GM19452 (cell line): ENCODE results near the gene GPSM1.

Experiments
- ATAC-seq: cut with Tn5 transposase; IDR thresholded peaks from one replicate; pipeline ENCODE4 v1.9.1; 2021; ENCODE audit not compliant: unreplicated experiment

Gene GPSM1

GRCh38 chr9:136327304-136327974 lies at the start of gene GPSM1:
TSS of gene GPSM1 (plus strand) at chr9:136327539. CDS start at chr9:136327696, 157 bp downstream.
- ATAC-seq: no peak

GRCh38 chr9:136277746-136278145 lies 49.6 kb upstream of the GPSM1 start:
- no peak for ATAC-seq

GRCh38 chr9:136278221-136278620 lies 49.1 kb upstream of the GPSM1 start:
- ATAC-seq: no peak

- no peak for ATAC-seq
Observed at GRCh38 chr9:136278894-136279293, 48.4 kb upstream of the GPSM1 start.

- ATAC-seq: no peak
Observed at GRCh38 chr9:136279471-136279870, 47.9 kb upstream of the GPSM1 start.

- ATAC-seq: no peak
Observed at GRCh38 chr9:136280535-136281315, 46.6 kb upstream of the GPSM1 start.

- ATAC-seq: no peak
Observed at GRCh38 chr9:136281421-136282271, 45.7 kb upstream of the GPSM1 start.

GRCh38 chr9:136282272-136282861 lies 45.0 kb upstream of the GPSM1 start:
- no peak for ATAC-seq

GRCh38 chr9:136283291-136284235 lies 43.8 kb upstream of the GPSM1 start:
- peak; percentile 88 for ATAC-seq

GRCh38 chr9:136284311-136284710 lies 43.0 kb upstream of the GPSM1 start:
- no peak for ATAC-seq

GRCh38 chr9:136284951-136285350 lies 42.4 kb upstream of the GPSM1 start:
- no peak for ATAC-seq

- ATAC-seq: no peak
Observed at GRCh38 chr9:136285501-136286358, 41.6 kb upstream of the GPSM1 start.

- ATAC-seq: no peak
Observed at GRCh38 chr9:136286359-136286986, 40.9 kb upstream of the GPSM1 start.

- ATAC-seq: no peak
Observed at GRCh38 chr9:136286987-136287379, 40.4 kb upstream of the GPSM1 start.

- no peak for ATAC-seq
Observed at GRCh38 chr9:136287960-136288753, 39.2 kb upstream of the GPSM1 start.

- ATAC-seq: no peak
Observed at GRCh38 chr9:136289651-136290507, 37.5 kb upstream of the GPSM1 start.

- no peak for ATAC-seq
Observed at GRCh38 chr9:136290508-136291000, 36.8 kb upstream of the GPSM1 start.
